Glutamatergic neuron (in vitro differentiated cells): ENCODE data around the gene TNS3. TPM values are rescaled to one million over a fixed set of nuclear protein-coding genes. Genes with fewer than 3 reads are reported as not detected.

Experiments used
- DNase-seq: peaks from one replicate; pipeline ENCODE4 v3.0.0; 2022
- H3K27ac Mint-ChIP-seq: one replicate; pipeline ENCODE4 v1.8.0; 2020; ENCODE audit warnings: mild to moderate bottlenecking, mixed read lengths, inconsistent platforms; ENCODE audit not compliant: unreplicated experiment
- H3K27me3 Mint-ChIP-seq: one replicate; pipeline ENCODE4 v1.8.0; 2020; ENCODE audit warnings: mild to moderate bottlenecking, moderate library complexity, mixed read lengths, inconsistent platforms; ENCODE audit not compliant: unreplicated experiment
- H3K36me3 Mint-ChIP-seq: one replicate; pipeline ENCODE4 v1.8.0; 2020; ENCODE audit warnings: mild to moderate bottlenecking, mixed read lengths, inconsistent platforms; ENCODE audit not compliant: unreplicated experiment
- H3K4me1 Mint-ChIP-seq: one replicate; pipeline ENCODE4 v1.8.0; 2020; ENCODE audit warnings: mild to moderate bottlenecking, low read depth, mixed read lengths, inconsistent platforms; ENCODE audit not compliant: unreplicated experiment
- H3K4me3 Mint-ChIP-seq: one replicate; pipeline ENCODE4 v1.8.0; 2020; ENCODE audit warnings: mild to moderate bottlenecking, mixed read lengths, inconsistent platforms; ENCODE audit not compliant: unreplicated experiment
- H3K9me3 Mint-ChIP-seq: one replicate; pipeline ENCODE4 v1.8.0; 2020; ENCODE audit warnings: mild to moderate bottlenecking, moderate library complexity, mixed read lengths, inconsistent platforms; ENCODE audit not compliant: unreplicated experiment
- total RNA-seq: library from RNA; stranded (reverse); fragmentation: NEBNext Ultra II Directional; extraction: Animal tissue kit (Norgen Biotek cat#: 25700); gene quantifications from one replicate; pipeline ENCODE4 v1.2.1, GENCODE V29; 2021; ENCODE audit not compliant: unreplicated experiment
- TF ChIP-seq, protein P1 (sequence below): fragments of 200-600 bp; sonication (generic); IDR thresholded peaks from one replicate; pipeline ENCODE4 v1.5.0; 2021; ENCODE audit not compliant: partially characterized antibody, unreplicated experiment

Gene TNS3
- total RNA-seq, 1 donor from 2014 or later: 3.8 TPM

GRCh38 chr7:47390914-47391313 lies 191.0 kb downstream of the TNS3 start:
- peaks cover 5% of the 10 kb centered on the region for H3K4me1 Mint-ChIP-seq
- no peak overlapping the region for H3K27ac Mint-ChIP-seq

GRCh38 chr7:47389923-47390630 lies 191.8 kb downstream of the TNS3 start:
- Mint-ChIP-seq H3K36me3 (peaks cover 5% of the 10 kb centered on the region), H3K9me3 (peaks cover 3% of the 10 kb centered on the region), H3K4me3 (no peak overlapping the region), H3K27me3 (peaks cover 3% of the 10 kb centered on the region), H3K4me1 (peaks cover 5% of the 10 kb centered on the region), H3K27ac (no peak overlapping the region)
- TF ChIP-seq, protein P1, sequence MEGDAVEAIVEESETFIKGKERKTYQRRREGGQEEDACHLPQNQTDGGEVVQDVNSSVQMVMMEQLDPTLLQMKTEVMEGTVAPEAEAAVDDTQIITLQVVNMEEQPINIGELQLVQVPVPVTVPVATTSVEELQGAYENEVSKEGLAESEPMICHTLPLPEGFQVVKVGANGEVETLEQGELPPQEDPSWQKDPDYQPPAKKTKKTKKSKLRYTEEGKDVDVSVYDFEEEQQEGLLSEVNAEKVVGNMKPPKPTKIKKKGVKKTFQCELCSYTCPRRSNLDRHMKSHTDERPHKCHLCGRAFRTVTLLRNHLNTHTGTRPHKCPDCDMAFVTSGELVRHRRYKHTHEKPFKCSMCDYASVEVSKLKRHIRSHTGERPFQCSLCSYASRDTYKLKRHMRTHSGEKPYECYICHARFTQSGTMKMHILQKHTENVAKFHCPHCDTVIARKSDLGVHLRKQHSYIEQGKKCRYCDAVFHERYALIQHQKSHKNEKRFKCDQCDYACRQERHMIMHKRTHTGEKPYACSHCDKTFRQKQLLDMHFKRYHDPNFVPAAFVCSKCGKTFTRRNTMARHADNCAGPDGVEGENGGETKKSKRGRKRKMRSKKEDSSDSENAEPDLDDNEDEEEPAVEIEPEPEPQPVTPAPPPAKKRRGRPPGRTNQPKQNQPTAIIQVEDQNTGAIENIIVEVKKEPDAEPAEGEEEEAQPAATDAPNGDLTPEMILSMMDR: no peak
- DNase-seq: no peak

More at GRCh38 chr7:47390914-47391313, 191.0 kb downstream of the TNS3 start:
- Mint-ChIP-seq H3K4me3 (no peak overlapping the region), H3K9me3 (peaks cover 5% of the 10 kb centered on the region), H3K27me3 (peaks cover 3% of the 10 kb centered on the region), H3K36me3 (peaks cover 5% of the 10 kb centered on the region)
- TF ChIP-seq, protein P1: no peak
- peak; percentile 4 for DNase-seq

- H3K27ac Mint-ChIP-seq: no peak overlapping the region
- TF ChIP-seq, protein P1: no peak
- no peaks in the 10 kb centered on the region for H3K9me3 Mint-ChIP-seq
- H3K4me1 Mint-ChIP-seq: peaks cover 5% of the 10 kb centered on the region
- no peak for DNase-seq
- H3K36me3 Mint-ChIP-seq: peaks cover 5% of the 10 kb centered on the region
- no peak overlapping the region for H3K4me3 Mint-ChIP-seq
- peaks cover 3% of the 10 kb centered on the region for H3K27me3 Mint-ChIP-seq
Measured at GRCh38 chr7:47389171-47389922, 192.6 kb downstream of the TNS3 start.

DNA sequence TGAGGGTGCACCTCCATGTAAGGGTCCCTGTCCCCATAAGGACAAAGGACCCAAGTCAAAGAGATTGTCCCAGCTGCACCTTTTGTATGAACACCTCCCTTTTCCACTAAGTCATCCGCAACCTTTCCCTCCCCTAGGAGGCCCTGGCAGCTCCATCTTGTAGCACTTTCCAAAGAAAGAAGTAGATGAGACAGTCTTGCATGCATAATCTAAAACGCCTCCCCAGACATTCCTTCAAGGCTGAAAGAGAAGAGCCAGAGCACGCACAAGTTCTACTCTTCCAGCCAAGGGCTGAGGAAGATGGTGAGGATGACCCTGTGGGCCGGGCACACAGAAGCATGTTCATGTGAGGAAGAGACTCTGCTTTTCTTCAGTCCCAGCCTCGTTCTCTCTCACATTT lies 194.4 kb downstream of the TNS3 start:
- Mint-ChIP-seq H3K4me3 (no peak overlapping the region), H3K27ac (no peak overlapping the region), H3K27me3 (peaks cover 3% of the 10 kb centered on the region), H3K4me1 (peaks cover 5% of the 10 kb centered on the region), H3K36me3 (peaks cover 5% of the 10 kb centered on the region), H3K9me3 (no peaks in the 10 kb centered on the region)
- TF ChIP-seq, protein P1: no peak
- DNase-seq: peak; percentile 3
